Fibroblast of villous mesenchyme (primary cell): ENCODE data around the gene BLOC1S6. TPM values are rescaled to one million over a fixed set of nuclear protein-coding genes. Genes with fewer than 3 reads are reported as not detected.
"Not testable (repeated sequence)": the region's sequence is repeated elsewhere in the genome, so short reads cannot be mapped to it uniquely, and the experiment has no call there.

Source experiments
- DNase-seq: peaks from one replicate; pipeline ENCODE4 v3.0.0-alpha.2; 2010; ENCODE audit warnings: low read depth
- H3K4me3 ChIP-seq: 2 replicates; pipeline ENCODE4 v1.5.1; 2011; ENCODE audit warnings: low read depth, mild to moderate bottlenecking, low read length
- CTCF ChIP-seq: IDR thresholded peaks from 2 replicates; pipeline ENCODE4 v1.5.1; 2012; ENCODE audit warnings: low read depth, mild to moderate bottlenecking, low read length; ENCODE audit not compliant: insufficient read depth
- total RNA-seq: library from RNA; depleted of rRNA; stranded (reverse); fragments of >200 nt; gene quantifications from 2 replicates; pipeline ENCODE4 v1.2.3, GENCODE V29; 2012

The BLOC1S6 gene
- total RNA-seq, 1 donor = 87.2 TPM

- H3K4me3 ChIP-seq = no peak overlapping the region
Measured at GRCh38 chr15:45645026-45645980, 58.1 kb downstream of the BLOC1S6 start.

GRCh38 chr15:45646220-45646619, 59.0 kb downstream of the BLOC1S6 start:
- no peak for DNase-seq
- no peak for TF ChIP-seq CTCF
- H3K4me3 ChIP-seq = no peak overlapping the region

More at GRCh38 chr15:45645026-45645980, 58.1 kb downstream of the BLOC1S6 start:
- DNase-seq = peak; percentile 83
- no peak for TF ChIP-seq CTCF

GRCh38 chr15:45647828-45648227, 60.6 kb downstream of the BLOC1S6 start:
- no peak overlapping the region for H3K4me3 ChIP-seq
- DNase-seq = no peak
- TF ChIP-seq CTCF = no peak

- TF ChIP-seq CTCF = no peak
- peak; percentile 48 for DNase-seq
- H3K4me3 ChIP-seq = no peak overlapping the region
Measured at GRCh38 chr15:45648521-45649200, 61.5 kb downstream of the BLOC1S6 start.

- DNase-seq, H3K4me3 ChIP-seq: not testable (repeated sequence)
Measured at GRCh38 chr15:45650007-45650406, 62.8 kb downstream of the BLOC1S6 start.

- no peak for TF ChIP-seq CTCF
- H3K4me3 ChIP-seq = no peak overlapping the region
- DNase-seq = no peak
Measured at GRCh38 chr15:45650889-45651525, 63.8 kb downstream of the BLOC1S6 start.

- no peak for DNase-seq
- no peak for TF ChIP-seq CTCF
- no peak overlapping the region for H3K4me3 ChIP-seq
Measured at GRCh38 chr15:45653702-45654424, 66.7 kb downstream of the BLOC1S6 start.
